HG03378 (cell line): Measurements from ENCODE around the gene OPHN1.
"Not testable (repeated sequence)": the region's sequence is repeated elsewhere in the genome, so short reads cannot be mapped to it uniquely, and the experiment has no call there.

ENCODE experiments used
- ATAC-seq: cut with Tn5 transposase; IDR thresholded peaks from one replicate; pipeline ENCODE4 v1.9.1; 2021; ENCODE audit warnings: mild to moderate bottlenecking, moderate library complexity; ENCODE audit not compliant: unreplicated experiment

OPHN1 gene

GRCh38 chrX:68083510-68083909 is 349.8 kb downstream of the OPHN1 start:
- no peak for ATAC-seq

DNA sequence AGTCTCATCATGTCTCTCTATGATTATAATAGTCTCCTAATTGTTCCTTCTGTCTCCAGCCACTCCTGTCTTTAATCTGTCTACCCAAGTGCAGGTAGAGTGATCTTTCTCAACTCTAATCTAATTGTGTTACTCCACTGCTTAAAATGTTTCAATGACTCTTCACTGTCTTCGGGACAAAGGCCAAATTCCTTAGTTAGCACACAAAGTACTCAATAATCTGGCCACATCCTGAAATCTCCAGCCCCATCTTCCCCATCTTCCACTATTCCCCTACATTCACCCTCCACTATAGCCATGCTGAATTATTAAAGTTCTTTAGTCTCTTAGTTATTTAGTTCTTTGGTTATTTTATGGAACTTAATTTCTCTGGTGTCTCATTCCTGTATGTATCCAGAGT is 353.3 kb downstream of the OPHN1 start:
- no peak for ATAC-seq

GRCh38 chrX:68078801-68079200 is 354.5 kb downstream of the OPHN1 start:
- not testable (repeated sequence) for ATAC-seq

DNA sequence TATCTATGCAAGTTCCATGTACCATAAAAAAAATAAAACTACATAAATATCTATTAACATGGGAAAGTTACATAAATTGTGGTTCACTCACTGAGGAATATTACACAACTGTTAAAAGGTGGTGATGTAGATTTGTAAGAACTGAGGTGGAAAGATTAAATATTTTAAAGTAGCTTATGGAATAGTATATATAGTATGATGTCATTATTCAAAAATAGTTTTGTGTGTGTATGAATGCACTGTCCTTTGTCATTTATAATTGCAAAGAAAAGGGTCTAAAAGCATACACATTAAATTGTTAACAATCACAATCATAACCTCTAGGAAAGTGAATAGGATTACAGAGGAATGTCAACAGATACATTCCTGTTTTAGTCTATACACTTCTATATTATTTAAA is 355.9 kb downstream of the OPHN1 start:
- no peak for ATAC-seq

DNA sequence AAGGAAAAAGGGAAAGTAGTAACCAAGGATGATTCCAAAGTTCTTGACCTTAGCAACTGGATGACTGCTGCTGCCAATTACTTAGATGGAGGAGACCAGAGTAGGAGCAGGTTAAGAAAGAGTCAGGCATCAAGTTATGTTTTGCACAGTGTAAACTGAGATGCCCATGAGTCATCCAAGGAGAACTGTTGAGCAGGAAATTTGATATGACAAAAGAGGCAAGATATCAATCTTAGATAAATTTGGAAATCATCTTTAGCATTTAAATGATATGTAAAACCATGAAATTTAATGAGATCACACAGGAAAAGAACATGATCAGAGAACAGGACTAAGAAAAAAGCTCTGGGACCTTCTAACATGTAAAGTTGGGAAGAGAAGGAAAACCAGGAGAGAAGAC is 361.3 kb downstream of the OPHN1 start:
- ATAC-seq: no peak

DNA sequence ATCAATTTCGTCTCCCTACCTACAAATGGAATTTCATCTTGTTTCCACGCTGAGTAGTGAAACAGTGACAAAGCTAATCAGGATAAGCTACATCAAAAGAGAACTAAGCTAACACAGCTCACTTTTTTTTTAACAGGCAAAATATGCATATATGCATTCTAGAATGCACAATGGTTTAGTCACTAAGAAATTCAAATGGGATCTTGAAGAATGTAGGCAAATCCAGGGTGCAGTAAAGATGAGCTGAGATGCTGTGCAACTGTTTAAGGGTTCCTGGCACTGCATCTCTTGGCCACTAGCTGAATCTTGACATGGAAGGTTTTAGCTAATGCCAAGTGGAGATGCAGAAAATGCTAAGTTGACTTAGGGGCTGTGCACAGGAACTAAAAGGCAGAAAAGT is 363.2 kb downstream of the OPHN1 start:
- ATAC-seq: not testable (repeated sequence)

GRCh38 chrX:68061206-68061535 is 372.1 kb downstream of the OPHN1 start:
- ATAC-seq: no peak

- ATAC-seq: no peak
These were observed 372.6 kb downstream of the OPHN1 start for GRCh38 chrX:68060506-68061205.

DNA sequence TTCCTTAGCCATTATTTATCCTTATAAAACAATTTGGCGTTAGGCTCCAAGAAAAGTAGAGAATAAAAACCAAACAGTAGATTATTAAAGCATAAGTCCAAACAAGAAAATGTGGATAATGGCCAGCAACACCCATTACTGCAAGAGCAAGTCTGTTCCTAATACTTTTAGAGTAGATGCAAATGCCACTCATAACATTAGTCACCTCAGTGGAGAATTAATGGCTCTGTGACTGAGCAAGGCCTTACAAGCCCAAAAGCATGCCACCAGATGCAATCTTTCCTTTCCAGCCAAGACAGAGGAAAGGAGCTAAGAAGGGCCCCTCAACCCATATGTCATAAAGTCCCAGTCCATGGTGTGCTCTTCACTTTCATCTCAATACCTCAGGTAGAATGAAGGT is 373.8 kb downstream of the OPHN1 start:
- no peak for ATAC-seq

GRCh38 chrX:68049466-68049865 is 383.8 kb downstream of the OPHN1 start:
- no peak for ATAC-seq

- ATAC-seq: no peak
These were observed 384.5 kb downstream of the OPHN1 start for GRCh38 chrX:68048774-68049173.

DNA sequence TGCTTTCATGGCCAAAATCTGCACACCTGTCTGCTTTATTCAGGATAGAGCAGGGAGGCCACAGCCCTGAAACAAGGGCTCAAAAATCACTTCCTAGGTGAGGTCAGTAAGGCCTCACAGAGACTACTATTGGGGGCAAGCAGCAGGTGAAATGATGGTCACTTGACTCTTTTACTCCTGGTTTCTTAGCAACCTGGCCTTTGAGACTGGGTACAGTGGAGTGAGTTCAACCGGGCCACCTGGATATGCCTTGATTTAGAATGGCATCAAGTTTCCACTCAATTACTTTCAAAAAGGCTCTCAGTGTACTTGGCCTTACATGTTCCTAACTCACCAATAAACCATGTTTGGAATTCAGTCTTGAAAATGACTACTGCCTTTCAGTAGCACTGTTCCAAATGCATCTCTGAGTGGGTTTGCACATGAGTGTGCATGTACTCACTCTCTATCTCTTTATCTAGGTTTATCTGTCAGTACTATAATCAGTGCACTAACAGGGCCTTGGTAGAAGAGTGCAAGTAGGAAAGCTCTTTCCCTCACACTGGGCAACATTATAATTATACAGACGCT is 388.2 kb downstream of the OPHN1 start:
- ATAC-seq: no peak

- no peak for ATAC-seq
These were observed 389.4 kb downstream of the OPHN1 start for GRCh38 chrX:68043713-68044438.

DNA sequence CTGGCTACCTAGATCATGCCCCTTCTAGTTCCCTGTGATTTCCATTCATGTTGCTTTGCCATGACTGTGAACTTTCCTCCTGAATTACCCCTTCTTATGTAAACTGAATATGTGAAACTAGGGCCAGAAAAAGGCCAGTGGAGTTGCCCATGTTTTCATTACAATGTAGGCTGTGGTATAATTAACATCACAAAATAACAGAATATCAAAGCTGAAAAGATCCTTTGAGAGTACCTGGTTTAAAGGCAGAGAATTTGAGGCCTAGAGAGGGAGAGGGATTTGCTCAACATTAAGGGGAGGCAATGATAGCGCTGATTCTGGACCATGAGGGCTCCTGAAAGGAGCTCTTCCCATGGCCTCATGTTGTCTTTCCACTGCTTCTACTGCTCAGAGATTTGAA is 392.2 kb downstream of the OPHN1 start:
- no peak for ATAC-seq

DNA sequence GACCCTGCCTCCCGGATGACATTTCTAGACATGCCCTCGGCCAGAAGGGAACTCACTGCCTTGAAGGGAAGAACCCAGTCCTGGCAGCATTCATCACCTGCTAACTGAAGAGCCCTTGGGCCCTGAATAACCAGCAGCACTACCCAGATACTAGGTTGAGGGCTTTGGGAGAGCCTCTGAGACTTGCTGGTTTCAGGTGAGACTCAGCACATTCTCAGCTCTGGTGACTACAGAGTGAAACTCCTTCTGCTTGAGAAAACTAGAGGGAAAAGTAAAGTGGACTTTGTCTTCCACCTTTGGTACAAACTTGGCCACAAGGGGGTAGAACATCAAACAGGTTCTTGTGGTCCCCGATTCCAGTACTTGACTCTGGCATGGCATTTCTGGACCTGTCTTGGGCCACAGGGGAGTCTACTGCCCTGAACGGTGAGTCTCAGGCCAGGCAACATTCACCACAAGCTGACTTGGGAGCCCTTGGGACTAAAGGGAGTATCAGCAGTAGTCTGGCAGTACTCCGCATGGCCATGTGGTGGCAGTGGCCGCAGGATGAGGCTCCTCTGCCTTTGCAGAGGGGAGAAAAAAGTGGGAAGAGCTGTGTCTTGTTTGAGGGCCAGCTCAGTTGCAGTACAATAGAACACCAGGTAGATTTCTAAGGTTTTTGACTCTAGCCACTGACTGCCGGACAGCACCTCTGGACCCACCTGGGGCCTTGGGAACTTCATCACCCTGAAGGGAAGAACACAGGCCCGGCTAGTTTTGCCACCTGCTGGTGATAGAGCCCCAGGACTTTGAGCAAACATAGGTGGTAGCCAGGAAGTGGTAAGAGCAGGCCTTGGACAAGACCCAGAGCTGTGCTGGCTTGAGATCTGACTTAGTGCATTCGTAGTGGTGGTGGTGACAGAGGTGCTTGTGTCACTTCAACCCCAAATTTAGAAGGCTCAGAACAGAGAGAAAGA is 414.8 kb downstream of the OPHN1 start:
- ATAC-seq: no peak

- ATAC-seq: no peak
These were observed 434.8 kb downstream of the OPHN1 start for GRCh38 chrX:67998540-67998939.
